ENCODE results near the gene RTN1. TPM values are rescaled to one million over a fixed set of nuclear protein-coding genes. Genes with fewer than 3 reads are reported as not detected.
A peak's percentile ranks its signal among the peaks of the same experiment; 100 is the strongest.

The RTN1 gene
- total RNA-seq, 2 experiments from 2014 or later, result not detected

DNA sequence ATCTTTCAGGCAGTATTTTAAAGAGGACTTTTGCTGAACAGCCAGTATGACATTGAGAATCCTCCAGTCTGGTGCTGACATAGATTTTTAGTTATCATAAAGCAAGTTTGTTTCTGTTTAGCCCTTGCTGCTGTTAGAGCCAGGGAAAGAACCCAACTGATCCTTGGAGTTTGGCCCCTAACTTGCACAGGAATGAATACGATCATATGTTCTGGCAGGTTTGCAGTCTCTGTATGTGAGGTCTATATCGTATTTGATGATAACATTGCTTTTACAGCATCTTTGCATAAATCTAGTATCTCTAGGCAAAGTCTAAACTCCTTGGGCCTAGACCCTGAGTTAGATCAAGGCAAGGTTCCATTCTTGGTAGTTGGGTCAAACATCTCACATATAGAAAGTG lies 289.7 kb downstream of the RTN1 start:
- no peak overlapping the region for H3K4me2 ChIP-seq (ENCODE audit: low read length)
- no peak overlapping the region for H3K27ac ChIP-seq (ENCODE audit: low read depth, low read length, poor library complexity, severe bottlenecking)
- intact Hi-C loops (cut with micrococcal nuclease; ENCODE audit: unreplicated experiment), result no loop called here
- H2AFZ ChIP-seq (ENCODE audit: low read length), result no peak overlapping the region
- no peak for DNase-seq (ENCODE audit: low spot score)
- no TSS peak for BruUV-seq (replicated peaks)
- no peaks in the 10 kb centered on the region for H3K9me3 ChIP-seq (ENCODE audit: low read length)
- H3K4me3 ChIP-seq (ENCODE audit: low read depth, low read length, poor library complexity, severe bottlenecking), result no peak overlapping the region
- H3K79me2 ChIP-seq (ENCODE audit: insufficient read depth, low read depth, low read length), result no peaks in the 10 kb centered on the region
- TF ChIP-seq EZH2phosphoT487 (IDR thresholded peaks at IDR 0.05; ENCODE audit: borderline replicate concordance, low read depth, low read length) (no peak), CTCF (conservative IDR thresholded peaks at IDR 0.05; ENCODE audit: low read length) (no peak)
- CTCF ChIA-PET (ENCODE audit: unreplicated experiment), result no interaction called here
- no peaks in the 10 kb centered on the region for H3K4me1 ChIP-seq (ENCODE audit: insufficient read depth, low read length, poor library complexity, severe bottlenecking)
- no peaks in the 10 kb centered on the region for H4K20me1 ChIP-seq (ENCODE audit: insufficient read depth, low read length)
- no peaks in the 10 kb centered on the region for H3K9me2 ChIP-seq (ENCODE audit: insufficient read depth, low read length)
- POLR2A ChIA-PET, result no interaction called here
- H3K36me3 ChIP-seq (ENCODE audit: insufficient read depth, low read length), result no peaks in the 10 kb centered on the region

DNA sequence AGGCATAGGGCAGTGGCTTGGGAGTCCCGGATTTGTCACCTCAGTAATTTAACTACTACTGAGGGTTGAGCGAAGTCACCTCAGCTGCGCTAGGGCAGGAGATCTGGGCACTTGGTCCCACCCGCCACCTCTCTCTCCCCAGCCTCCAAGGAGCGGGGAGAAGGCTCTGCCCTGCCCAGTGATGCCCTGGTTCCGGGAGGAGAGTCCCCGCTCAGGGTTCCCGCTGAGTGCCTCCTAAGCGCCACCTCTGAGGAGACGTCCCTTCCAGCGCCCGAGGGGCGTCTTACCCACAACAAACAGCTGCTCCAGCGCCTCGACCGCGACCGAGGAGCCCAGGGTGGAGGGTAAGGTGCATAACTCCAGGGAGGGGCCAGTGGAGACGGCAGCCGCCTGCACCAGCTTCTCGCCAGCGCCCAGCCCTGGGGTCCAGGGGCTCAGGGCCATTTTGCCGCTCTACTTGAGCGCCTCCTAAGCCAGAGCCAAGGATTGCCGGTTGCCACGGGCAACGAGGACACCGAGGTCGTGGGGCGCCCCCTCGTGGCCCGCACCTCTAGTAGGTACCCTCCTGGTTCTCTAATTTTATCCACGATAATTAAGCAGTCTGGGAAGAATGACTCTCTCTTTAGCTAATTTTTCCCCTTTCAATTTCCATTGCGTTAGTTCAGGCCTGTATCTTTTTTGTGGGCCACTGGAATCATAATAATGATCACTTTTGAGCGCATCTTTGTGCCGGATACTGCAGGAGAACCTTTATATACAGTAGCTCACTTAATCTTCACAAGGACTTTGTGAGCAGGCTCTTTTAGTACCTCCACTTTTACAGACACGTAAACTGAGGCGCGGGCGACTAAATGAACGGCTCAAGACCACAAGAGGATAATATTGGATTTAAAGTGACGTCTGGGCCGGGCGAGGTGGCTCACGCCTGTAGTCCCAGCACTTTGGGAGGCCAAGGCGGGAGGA lies 294.0 kb downstream of the RTN1 start, which contains the start of gene CCDC175:
TSS of gene CCDC175 (minus strand) at position 481 of the 963 bp plus-strand sequence. CDS start at position 444, 37 bp downstream.
- peak; percentile 88 for TF ChIP-seq CTCF (conservative IDR thresholded peaks at IDR 0.05; ENCODE audit: low read length)
- no peak for TF ChIP-seq EZH2phosphoT487 (IDR thresholded peaks at IDR 0.05; ENCODE audit: borderline replicate concordance, low read depth, low read length)
- H3K4me2 ChIP-seq (ENCODE audit: low read length), result peak within 1 kb of the TSS; percentile 61
- no TSS peak for BruUV-seq (replicated peaks)

More for the DNA sequence above, 294.0 kb downstream of the RTN1 start, which contains the start of gene CCDC175:
- no peaks in the 10 kb centered on the region for H3K9me2 ChIP-seq (ENCODE audit: insufficient read depth, low read length)
- H3K36me3 ChIP-seq (ENCODE audit: insufficient read depth, low read length), result no peaks in the 10 kb centered on the region
- H3K9me3 ChIP-seq (ENCODE audit: low read length), result no peaks in the 10 kb centered on the region
- intact Hi-C loops (cut with micrococcal nuclease; ENCODE audit: unreplicated experiment), result loop anchor here (1.0 to 5.0 kb wide), 2 partner anchors 449 to 548 kb away; no protein-coding TSS in a partner anchor
- H3K79me2 ChIP-seq (ENCODE audit: insufficient read depth, low read depth, low read length), result no peaks in the 10 kb centered on the region
- no peaks in the 10 kb centered on the region for H4K20me1 ChIP-seq (ENCODE audit: insufficient read depth, low read length)
- POLR2A ChIA-PET, result interaction anchor here (0.6 kb wide), 2 partner anchors 52 to 1789 kb away, joined by 3 read pairs; no protein-coding TSS in a partner anchor
- peak within 1 kb of the TSS; percentile 62; the same call in 1 of the 2 replicates for H2AFZ ChIP-seq (ENCODE audit: low read length)
- CTCF ChIA-PET (ENCODE audit: unreplicated experiment), result interaction anchor here (1.0 kb wide), 1 partner anchor 16 kb away, joined by 4 read pairs; no protein-coding TSS in a partner anchor
- no peak within 1 kb of the TSS for H3K27ac ChIP-seq (ENCODE audit: low read depth, low read length, poor library complexity, severe bottlenecking)
- DNase-seq (ENCODE audit: low spot score), result peak; percentile 81
- H3K4me3 ChIP-seq (ENCODE audit: low read depth, low read length, poor library complexity, severe bottlenecking), result peak within 1 kb of the TSS; percentile 41
- no peaks in the 10 kb centered on the region for H3K4me1 ChIP-seq (ENCODE audit: insufficient read depth, low read length, poor library complexity, severe bottlenecking)
